HG03354 (cell line): Measurements from ENCODE around the gene NASP.

Experiments used
- ATAC-seq: cut with Tn5 transposase; IDR thresholded peaks from one replicate; pipeline ENCODE4 v1.9.1; 2021; ENCODE audit warnings: mild to moderate bottlenecking; ENCODE audit not compliant: unreplicated experiment, poor library complexity, severe bottlenecking

The NASP gene

GRCh38 chr1:45615885-45616284 lies 32.0 kb downstream of the NASP start:
- ATAC-seq, result no peak

DNA sequence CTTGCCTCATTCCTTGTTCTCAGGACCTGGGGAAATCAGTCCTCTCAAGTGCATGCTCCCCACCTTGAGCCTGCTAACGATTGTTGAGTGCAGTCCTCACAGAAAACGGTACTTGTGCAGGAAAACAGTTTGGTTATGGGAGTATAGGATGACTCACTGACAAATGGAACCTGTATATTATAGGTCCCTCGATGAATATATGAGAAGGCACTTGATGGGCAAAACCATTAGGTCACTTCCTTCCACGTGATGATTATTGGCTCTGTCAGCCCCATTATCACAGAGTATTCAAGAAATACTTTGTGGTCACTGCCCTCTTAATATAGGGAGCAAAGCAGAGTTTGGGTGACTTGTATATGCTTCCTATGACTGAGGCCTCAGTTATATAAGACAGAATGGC lies 33.8 kb downstream of the NASP start:
- no peak for ATAC-seq

- no peak for ATAC-seq
Measured at GRCh38 chr1:45619149-45619921, 35.5 kb downstream of the NASP start.

DNA sequence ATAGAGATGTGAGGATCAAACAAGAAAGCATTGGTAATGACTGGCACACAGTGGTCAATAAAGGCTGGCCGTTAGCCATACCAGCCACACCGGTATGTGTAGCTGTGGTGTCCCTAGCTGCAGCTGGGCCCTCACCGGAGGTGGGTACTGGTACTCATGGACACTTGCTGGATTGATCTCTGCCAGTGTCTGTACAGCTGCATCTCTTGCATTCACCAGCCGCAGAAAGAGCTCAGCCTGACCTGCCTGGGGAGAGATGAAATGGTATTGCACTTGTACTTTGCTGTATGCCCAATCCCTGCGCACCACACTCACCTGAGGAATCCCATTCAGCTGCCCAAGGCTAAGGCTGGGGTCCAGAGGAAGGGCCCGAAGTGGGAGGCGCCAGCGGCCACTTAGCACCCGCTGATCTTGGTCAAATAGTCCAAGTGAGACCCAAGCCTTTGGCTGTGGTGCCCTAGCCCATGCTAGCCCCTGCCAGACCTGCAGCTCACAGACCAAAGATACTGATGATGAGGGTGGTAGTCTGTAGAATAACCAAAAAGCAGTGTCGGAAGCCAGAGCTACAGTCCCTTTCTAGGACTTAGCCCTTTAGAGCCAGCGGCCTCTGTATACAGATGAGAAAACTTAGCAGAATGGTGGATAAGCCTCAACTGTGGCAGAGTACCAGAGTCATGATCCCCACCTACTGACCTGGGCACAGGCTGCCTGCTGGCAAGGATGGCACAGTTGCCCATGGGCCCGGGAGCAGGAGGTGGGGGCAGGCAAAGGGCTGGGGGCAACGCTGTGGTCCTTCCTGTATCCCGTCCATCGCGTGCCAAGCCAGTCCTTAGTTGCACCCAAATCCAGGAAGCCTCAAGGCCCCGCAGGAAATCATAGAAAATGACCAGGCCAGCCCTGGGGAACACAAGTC lies 37.0 kb downstream of the NASP start:
- ATAC-seq, result no peak

GRCh38 chr1:45621501-45621836 lies 37.6 kb downstream of the NASP start:
- ATAC-seq, result no peak

- no peak for ATAC-seq
Measured at GRCh38 chr1:45621895-45622523, 38.2 kb downstream of the NASP start.

GRCh38 chr1:45622524-45623394 lies 38.9 kb downstream of the NASP start:
- ATAC-seq, result no peak

DNA sequence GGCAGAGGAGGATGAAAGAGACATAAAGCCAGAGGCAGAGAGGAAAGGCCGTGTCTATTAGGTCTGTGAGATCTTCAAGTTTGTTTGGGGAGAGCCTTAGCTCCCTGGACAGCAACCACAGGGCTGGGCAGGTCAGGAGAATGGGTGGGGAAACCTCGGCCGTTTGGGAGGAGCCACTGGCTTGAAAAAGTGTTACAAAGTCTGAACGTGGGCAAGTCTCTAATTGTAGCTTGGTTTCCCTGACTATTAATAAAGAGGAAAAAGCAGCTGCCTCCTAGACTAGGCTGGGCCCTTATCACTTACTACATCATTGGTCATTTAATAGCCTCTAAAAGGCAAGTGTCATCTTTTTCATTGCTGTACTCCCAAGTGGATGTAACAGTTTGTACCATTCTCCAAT lies 40.1 kb downstream of the NASP start, which contains the start of gene CCDC17:
Gene CCDC17, minus strand, starts transcription at position 83 of the 400 bp plus-strand sequence. CDS start 145 bp downstream, outside the sequence.
- ATAC-seq, result no peak

- no peak for ATAC-seq
Measured at GRCh38 chr1:45629035-45629434, 45.2 kb downstream of the NASP start.

- ATAC-seq, result no peak
Measured at GRCh38 chr1:45630429-45630828, 46.6 kb downstream of the NASP start.

DNA sequence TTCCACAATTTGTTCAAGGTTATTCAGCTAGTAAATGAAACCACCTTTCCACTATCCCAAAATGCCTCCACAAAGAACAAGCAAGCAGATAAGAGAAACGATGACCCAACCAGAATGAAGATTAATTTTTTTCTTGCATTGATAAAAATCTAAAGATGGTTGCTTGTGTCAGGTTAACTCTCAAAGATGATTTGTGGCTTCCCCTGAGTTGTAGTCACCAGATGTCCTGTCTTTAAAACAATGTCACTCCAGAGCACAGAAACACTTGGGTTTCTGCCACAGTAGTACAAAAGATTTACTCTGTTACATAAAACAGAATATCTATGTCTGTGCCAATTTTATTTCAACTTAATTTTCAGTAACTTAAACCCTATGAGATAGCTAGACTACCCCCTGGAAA lies 51.4 kb downstream of the NASP start:
- no peak for ATAC-seq

DNA sequence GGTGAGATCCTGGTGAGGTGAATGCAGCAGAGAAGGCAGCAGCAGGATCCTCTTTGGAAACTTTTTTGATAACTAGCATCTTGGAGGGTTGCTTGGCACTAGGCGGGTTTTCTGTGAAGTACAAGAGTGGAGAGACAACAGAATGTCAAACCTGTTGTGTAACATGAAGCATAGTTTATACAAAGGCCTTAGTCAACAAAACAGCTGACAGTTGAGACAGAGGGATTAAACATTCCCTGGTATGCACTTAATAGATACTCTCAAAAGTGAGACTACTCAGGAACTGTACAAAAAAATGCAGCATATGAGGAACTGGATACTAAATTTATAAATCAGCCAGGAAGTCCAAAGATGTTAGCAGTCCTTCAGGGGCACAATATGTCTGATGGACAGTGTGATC lies 56.5 kb downstream of the NASP start:
- ATAC-seq, result no peak

GRCh38 chr1:45643321-45643720 lies 59.5 kb downstream of the NASP start:
- ATAC-seq, result no peak

- ATAC-seq, result no peak
Measured at GRCh38 chr1:45643978-45644377, 60.1 kb downstream of the NASP start.

GRCh38 chr1:45644661-45645060 lies 60.8 kb downstream of the NASP start:
- ATAC-seq, result no peak

DNA sequence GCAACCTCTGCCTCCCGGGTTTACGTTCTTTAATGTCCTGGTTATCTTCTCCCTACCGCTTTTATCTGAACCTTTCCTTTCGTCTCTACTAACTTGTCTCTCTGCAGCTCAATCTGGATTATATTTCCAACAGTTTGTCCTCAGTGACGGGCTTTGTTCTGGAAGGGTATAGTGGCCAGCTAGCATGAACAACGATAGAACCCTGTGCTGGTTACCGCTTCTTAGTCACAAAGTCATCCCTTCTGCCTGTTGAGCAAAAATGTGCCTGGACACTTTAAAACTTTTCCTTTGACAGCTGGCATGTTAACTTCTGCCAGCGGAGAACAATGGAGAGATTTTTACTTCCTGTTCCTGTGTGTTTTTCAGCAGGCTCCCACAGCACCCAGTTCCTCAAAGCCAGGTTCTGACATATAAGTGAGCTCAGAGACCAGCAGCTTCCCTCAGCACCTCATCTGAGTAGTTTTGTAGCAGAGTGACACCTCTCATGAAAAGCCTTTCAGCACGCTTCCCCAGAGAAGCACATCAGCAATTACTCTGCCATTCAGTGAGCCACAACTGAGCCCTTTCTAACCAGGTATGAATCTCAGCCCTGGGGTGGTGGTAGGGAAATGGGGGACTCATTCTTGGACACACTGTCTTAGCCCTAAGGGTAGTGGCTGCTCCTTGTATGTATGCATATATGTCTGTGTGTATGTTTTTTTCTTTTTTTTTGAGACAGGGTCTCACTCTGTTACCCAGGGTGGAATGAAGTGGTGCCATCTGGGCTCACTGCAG lies 63.6 kb downstream of the NASP start:
- ATAC-seq, result no peak

DNA sequence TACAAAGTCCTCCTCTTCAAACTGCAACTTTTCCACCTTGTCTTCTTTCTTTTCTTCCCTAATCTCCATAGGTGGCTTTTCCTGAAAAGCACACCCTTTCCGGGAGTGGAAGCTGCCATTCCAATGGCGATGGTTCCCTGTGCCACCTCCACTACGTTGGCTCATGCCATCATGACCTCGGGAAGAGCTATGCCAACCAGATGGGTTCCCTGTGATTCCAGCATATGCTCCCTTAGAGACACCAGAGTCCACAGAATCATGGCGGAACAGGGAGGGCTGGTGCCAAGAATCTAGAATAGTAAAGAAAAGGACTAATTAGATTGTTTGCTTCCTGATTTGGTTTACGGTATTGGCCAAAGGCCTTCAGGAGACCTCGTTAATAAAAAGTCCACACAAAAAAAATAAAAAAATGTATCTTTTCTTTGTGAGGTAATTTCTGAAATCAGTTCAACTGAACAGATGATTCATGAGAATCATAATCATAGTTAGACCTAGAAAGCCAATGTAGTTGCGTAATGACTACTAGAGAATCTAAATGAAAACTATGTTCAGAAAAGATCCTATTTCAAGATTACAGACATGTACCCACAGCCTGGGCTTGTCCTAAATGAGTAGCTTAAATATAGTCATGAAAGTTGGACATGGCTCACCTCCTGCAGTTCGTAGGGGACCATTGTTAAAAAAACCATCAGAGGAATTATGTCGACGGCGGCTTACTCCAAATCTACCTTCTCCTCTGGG lies 70.9 kb downstream of the NASP start:
- no peak for ATAC-seq

- ATAC-seq, result no peak
Measured at GRCh38 chr1:45656573-45657226, 72.9 kb downstream of the NASP start.
